GM21423 (cell line): ENCODE measurements around the gene NPL.

Experiments used
- ATAC-seq: cut with Tn5 transposase; IDR thresholded peaks from one replicate; pipeline ENCODE4 v1.9.1; 2021; ENCODE audit warnings: mild to moderate bottlenecking, moderate library complexity; ENCODE audit not compliant: unreplicated experiment

NPL gene, protein sequence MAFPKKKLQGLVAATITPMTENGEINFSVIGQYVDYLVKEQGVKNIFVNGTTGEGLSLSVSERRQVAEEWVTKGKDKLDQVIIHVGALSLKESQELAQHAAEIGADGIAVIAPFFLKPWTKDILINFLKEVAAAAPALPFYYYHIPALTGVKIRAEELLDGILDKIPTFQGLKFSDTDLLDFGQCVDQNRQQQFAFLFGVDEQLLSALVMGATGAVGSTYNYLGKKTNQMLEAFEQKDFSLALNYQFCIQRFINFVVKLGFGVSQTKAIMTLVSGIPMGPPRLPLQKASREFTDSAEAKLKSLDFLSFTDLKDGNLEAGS

DNA sequence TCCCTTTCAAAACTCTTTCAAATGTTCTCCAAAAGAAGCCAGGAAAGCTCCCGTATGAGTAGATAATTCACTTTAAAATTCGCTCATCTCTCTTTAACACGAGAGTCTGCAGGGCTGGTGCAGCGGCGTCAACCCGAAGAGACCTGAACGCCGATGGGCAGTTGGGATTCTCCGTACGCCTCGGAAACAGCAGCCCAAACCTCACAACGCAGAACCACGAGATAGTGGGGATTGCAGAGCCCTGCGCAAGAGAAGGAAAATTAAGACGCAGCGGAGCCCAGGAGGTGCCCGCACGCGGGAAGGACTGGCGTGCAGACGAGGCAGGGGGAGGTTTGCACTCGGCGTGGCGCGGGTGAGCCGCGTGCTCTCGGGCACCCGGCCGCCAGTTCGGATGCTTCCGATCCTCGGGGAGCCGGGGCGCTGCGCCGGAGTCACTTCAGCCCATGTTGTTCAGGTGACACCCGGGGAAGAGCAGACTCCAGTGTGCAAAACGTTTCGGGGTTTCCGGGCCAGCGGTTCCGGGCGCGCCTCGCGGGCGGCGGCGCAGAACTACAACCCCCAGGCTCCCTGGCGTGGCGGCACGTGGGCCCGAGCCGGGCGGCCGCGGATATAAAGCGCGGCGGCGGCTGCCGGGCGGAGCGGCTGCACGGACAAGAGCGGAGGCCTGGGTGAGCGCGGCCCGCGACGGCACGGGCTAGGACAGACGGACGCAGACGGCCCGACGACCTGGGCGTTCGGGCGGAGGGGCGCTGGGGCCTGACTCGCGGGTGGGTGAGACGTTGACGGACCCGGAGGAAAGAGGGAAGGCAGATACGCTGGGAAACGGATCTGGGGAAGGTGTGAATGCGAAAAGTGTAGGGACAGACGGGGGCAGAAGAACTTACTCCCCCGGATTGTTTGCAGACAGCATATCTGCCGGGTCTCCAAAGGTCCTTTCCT is at the start of gene NPL:
Gene NPL, plus strand, starts transcription at position 636 of the 939 bp plus-strand sequence. CDS start 4,599 bp downstream, outside the sequence.
- peak; percentile 90 for ATAC-seq

DNA sequence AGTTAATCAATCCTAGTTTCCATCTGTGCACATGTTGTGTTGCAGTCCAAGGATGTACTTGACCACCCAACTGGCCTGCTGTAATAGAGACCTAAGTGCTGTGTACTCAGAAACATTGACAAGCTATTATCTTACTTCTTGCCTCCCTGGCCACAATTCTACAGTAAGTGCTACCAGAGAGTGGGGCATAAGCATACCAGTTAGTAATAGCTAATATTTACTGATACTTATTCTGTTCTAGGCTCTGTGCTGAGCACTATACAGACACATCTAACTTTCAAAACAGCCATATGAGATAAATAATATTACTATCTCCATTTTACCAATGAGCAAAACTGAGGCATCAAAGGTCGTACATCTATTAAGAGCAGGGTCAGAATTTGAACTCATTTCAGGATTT is 49.5 kb upstream of the NPL start:
- ATAC-seq, result no peak

DNA sequence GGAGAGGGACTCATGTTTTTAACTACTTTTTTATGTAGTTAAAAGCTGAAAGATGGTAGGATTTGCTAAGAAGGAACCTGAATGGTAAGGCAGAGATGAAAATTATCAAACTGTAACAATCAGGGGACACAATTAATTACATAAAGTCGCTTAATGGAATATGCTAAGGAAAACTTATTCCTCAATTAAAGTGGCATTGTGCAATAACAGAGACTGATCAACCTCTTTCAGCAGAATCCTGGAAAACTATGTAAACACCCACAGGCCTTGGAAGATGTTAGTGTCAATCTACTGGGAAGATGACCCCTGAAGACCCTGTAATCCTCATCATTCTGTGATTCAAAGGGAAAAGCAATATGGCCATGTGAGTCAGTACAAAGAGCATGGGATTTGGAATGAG is 46.8 kb upstream of the NPL start:
- ATAC-seq, result no peak

GRCh38 chr1:182752077-182752988 is 37.2 kb upstream of the NPL start:
- no peak for ATAC-seq

- ATAC-seq, result no peak
Observed at GRCh38 chr1:182754087-182754486, 35.5 kb upstream of the NPL start.

- no peak for ATAC-seq
Observed at GRCh38 chr1:182754543-182755314, 34.8 kb upstream of the NPL start.

GRCh38 chr1:182755632-182756031 is 33.9 kb upstream of the NPL start:
- no peak for ATAC-seq

DNA sequence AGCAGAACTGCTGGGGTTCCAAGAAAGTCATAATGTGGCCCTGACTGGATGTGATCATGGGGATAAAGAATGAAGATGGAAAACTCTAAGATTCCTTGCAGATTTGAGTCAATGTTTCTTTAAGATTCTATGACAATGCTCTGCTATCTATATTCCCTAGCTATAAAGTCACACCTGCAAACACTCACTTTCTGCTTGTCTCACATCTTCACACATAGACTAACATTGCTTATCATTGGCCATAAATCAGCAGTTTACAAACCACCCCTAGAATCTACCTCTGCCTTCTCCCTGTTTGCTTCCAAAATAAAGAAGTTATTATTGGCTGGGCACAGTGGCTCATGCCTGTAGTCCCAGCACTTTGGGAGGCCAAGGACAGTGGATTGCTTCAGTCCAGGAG is 33.1 kb upstream of the NPL start:
- no peak for ATAC-seq

GRCh38 chr1:182761396-182762395 is 27.9 kb upstream of the NPL start:
- ATAC-seq, result no peak

DNA sequence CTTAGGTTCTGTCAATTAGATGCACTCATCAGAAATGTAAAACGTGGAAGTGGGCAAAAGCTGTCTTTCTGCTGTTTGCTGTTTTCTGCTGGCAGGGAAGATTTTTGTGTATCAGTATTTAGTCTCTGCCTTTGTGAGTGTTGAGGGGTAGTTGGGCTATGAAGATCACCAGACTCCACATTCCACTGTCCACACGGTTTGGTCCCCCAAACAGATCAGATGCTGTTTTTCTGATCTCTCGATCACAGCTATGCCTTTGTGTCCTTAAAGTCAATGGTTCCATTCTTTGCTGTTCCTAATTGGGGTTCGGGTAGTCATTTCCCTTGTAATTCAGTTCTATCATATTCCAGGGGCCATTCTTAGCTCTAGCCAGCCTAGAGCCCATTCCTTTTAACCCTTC is 27.0 kb upstream of the NPL start:
- no peak for ATAC-seq

GRCh38 chr1:182764029-182764727 is 25.4 kb upstream of the NPL start:
- ATAC-seq, result no peak

- ATAC-seq, result no peak
Observed at GRCh38 chr1:182765391-182765790, 24.2 kb upstream of the NPL start.

GRCh38 chr1:182766050-182766449 is 23.5 kb upstream of the NPL start:
- no peak for ATAC-seq

DNA sequence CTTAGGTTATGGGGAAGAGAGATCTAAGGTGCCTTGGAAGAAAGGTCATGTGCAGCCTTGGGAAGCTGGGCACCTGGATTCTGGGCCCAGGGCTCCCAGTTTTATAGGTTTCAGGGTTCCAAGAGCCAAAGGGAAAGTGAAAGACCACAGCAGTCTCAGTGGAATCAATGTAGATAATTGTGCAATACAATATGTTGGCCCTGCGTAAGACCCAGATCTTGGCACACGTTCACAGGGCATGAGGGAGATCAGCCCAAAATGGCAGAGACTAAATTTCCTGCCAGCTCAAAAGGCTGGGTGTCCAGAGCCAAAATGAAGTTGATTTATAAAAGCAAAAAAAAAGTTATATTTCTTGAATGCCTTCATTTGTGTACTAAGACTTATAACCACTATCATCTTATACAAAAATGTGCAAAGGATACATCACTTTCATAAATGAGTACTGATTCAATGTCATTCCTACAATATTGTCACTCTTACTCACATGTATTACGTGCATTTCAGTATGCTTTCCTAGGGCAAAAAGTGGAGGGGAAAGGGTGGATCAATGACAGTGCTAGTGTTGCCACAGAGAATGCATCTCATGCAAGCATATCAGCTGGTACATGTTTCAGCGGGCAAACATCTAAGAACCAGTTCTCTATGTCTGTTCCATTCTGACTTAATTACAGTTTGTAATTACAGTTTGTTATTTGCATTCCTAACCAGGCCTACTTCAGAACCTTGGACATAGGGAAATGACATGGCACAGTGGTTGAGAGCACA is 22.5 kb upstream of the NPL start:
- no peak for ATAC-seq

DNA sequence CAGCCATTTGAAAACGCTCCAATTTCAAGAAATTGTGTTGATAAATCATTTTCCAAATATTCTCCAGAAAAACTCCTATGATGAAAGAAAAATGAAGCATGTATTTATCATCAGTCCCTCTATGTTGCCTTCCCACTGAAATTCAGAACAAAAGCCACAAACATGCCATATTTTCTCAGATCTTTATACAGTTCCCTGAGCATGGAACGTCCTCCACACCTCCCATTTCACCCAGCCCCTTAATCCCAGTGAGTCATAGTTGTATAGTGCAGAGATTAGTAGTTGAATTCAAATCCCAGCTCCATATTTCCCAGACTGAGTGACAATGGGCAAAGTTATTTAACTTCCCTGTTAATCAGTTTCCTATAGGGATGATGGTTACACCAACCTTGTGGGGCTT is 20.6 kb upstream of the NPL start:
- ATAC-seq, result no peak

- ATAC-seq, result no peak
Observed at GRCh38 chr1:182770232-182770631, 19.3 kb upstream of the NPL start.

GRCh38 chr1:182771187-182771984 is 18.2 kb upstream of the NPL start:
- ATAC-seq, result no peak
